NB4 (cell line): ENCODE results near the gene LRRC49.

ENCODE experiments used
- DNase-seq: peaks from one replicate; pipeline ENCODE4 v3.0.0; 2010; ENCODE audit warnings: low read depth
- H3K4me3 ChIP-seq: one replicate; pipeline ENCODE4 v1.5.1; 2011; ENCODE audit warnings: mild to moderate bottlenecking, low read depth, low read length, moderate library complexity
- MYC ChIP-seq: IDR thresholded peaks from 2 replicates; pipeline ENCODE4 v1.6.1; 2011; ENCODE audit warnings: low read depth, low read length
- POLR2A ChIP-seq: IDR thresholded peaks from 2 replicates; pipeline ENCODE4 v1.6.1; 2011; ENCODE audit warnings: mild to moderate bottlenecking; ENCODE audit not compliant: insufficient read length; ENCODE audit errors: extremely low read depth
- TF ChIP-seq, protein P1 (sequence below): IDR thresholded peaks from 2 replicates; pipeline ENCODE4 v1.6.1; 2011; ENCODE audit warnings: low read depth, low read length
- TF ChIP-seq, protein P2 (sequence below): IDR thresholded peaks from one replicate; pipeline ENCODE4 v1.5.1; 2012; ENCODE audit warnings: low read depth, low read length

LRRC49 gene, protein sequence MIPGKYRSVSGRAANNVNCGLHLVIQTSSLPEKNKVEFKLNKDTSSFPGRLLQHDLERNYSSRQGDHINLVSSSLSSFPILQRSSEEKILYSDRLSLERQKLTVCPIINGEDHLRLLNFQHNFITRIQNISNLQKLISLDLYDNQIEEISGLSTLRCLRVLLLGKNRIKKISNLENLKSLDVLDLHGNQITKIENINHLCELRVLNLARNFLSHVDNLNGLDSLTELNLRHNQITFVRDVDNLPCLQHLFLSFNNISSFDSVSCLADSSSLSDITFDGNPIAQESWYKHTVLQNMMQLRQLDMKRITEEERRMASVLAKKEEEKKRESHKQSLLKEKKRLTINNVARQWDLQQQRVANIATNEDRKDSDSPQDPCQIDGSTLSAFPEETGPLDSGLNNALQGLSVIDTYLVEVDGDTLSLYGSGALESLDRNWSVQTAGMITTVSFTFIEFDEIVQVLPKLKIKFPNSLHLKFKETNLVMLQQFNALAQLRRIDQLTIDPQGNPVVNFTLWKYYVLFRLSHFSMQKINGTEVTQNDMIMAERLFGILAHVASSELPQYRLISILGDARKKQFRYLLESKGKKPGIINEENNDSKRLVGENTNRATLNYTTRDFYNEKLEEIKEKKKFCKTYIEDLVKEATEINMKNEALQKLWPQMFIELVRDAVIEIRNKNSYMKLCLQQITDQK

DNA sequence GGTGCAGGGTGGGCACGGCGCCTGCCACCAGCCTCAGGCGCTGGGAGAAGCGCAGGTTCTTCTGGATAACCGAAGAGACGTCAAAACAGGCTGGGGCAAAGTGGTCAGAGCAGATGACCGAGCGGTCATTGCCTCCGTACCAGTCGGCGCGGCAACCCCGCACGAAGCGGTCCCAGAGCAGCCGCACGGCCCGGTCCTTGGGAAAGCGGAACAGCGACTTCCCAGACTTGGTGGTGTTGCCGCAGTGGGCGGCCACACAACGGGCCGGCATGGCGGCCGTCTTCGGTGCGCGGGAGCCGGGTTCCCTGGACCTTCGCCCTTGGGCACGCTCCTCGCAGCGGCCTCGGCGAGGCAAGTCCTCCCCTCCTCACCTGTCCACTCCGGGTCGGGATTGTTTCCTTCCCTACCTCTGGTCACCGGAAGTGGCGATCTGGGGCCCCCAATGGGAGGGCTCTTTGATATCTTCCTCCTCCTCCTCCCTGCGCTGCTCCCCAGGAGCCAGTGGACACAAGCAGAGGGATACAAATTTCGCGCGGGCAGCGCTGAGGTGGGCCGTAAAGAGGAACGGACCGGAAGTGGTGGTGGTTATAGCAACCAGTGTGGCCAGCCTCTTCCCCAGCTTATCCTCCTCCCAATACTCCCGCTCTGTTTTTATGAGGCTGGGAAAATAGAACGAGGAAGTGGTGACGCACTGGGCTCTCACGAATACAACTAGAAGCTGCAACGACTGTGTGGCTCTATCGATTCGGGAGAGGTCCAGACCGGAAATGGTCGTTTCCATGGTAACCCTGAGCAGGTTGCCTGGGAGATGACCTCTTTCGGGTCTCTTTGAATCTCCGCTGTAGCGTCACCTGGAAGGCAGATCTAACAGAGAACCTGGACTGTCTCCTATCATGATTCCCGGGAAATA, at the start of gene LRRC49, which contains the start of gene THAP10:
Gene LRRC49, plus strand, starts transcription at position 825 of the 910 bp plus-strand sequence. Its CDS starts 69 bp downstream, at position 894.
Gene THAP10, minus strand, starts transcription at position 432 of the 910 bp plus-strand sequence. Its CDS starts 161 bp downstream, at position 271.
- TF ChIP-seq, protein P1, sequence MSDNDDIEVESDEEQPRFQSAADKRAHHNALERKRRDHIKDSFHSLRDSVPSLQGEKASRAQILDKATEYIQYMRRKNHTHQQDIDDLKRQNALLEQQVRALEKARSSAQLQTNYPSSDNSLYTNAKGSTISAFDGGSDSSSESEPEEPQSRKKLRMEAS, result no peak
- TF ChIP-seq POLR2A (no peak), MYC (no peak)
- TF ChIP-seq, protein P2, sequence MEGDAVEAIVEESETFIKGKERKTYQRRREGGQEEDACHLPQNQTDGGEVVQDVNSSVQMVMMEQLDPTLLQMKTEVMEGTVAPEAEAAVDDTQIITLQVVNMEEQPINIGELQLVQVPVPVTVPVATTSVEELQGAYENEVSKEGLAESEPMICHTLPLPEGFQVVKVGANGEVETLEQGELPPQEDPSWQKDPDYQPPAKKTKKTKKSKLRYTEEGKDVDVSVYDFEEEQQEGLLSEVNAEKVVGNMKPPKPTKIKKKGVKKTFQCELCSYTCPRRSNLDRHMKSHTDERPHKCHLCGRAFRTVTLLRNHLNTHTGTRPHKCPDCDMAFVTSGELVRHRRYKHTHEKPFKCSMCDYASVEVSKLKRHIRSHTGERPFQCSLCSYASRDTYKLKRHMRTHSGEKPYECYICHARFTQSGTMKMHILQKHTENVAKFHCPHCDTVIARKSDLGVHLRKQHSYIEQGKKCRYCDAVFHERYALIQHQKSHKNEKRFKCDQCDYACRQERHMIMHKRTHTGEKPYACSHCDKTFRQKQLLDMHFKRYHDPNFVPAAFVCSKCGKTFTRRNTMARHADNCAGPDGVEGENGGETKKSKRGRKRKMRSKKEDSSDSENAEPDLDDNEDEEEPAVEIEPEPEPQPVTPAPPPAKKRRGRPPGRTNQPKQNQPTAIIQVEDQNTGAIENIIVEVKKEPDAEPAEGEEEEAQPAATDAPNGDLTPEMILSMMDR, result no peak
- peak within 1 kb of the TSS; percentile 84 for H3K4me3 ChIP-seq
- DNase-seq, result peak; percentile 90

DNA sequence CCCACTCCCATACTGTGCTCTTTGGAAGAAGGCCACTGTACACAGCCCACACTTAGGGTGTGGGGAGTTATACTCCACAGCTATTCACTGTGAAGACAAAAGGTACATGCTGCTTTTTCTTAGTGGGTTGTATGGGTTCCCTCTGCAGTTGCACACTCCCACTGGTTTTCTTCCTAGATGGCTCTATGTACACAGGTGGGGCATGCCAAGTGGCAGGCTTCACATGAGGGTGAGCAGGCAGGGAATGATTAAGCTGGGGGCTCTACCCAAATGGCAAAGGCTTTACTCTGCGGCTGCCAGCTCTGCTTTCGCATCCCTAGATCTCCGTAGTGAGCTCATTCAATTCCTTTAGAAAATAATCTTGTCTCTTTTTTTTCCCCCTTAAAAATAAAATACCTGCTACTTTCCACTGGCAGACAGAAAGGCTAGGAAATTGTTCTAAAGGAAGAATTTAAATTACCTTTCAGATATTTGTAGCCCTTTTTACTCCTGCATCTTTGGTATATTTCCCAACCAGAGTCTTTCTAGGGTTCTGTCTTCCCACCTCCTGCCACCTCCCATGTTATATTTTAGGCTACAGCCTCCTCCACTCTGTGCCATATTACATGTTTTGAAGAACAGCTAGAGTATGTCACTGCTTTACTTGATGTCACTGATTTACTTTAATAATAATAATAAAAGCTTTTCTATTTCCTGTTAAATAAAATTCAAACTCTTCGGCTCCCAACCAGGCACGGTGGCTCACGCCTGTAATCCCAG, 46.8 kb upstream of the LRRC49 start:
- no peak for DNase-seq
- no peak overlapping the region for H3K4me3 ChIP-seq
- TF ChIP-seq, protein P1, result no peak
- TF ChIP-seq POLR2A (no peak), MYC (no peak)
- TF ChIP-seq, protein P2, result no peak

DNA sequence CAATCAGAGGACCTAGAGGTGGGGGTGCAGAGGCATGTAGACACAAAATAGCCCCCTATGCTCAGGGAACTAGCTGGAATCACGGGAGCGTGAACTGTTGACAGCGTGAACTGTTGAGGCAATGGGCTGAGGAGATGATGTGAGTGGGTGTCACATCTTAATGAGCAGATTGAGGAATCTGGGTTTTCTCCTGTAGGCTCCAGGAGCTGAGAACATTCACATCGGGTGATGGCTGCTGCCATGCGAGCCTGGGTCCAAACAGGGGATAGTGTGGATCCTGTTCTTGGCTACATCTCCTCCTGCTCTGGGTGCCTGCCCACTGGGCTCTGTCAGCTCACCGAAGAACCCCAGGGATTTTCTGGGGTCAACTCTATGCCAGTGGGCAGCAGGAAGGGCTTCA, 40.7 kb upstream of the LRRC49 start:
- no peak for DNase-seq
- TF ChIP-seq POLR2A, result no peak
- TF ChIP-seq, protein P2, result no peak
- no peak overlapping the region for H3K4me3 ChIP-seq

DNA sequence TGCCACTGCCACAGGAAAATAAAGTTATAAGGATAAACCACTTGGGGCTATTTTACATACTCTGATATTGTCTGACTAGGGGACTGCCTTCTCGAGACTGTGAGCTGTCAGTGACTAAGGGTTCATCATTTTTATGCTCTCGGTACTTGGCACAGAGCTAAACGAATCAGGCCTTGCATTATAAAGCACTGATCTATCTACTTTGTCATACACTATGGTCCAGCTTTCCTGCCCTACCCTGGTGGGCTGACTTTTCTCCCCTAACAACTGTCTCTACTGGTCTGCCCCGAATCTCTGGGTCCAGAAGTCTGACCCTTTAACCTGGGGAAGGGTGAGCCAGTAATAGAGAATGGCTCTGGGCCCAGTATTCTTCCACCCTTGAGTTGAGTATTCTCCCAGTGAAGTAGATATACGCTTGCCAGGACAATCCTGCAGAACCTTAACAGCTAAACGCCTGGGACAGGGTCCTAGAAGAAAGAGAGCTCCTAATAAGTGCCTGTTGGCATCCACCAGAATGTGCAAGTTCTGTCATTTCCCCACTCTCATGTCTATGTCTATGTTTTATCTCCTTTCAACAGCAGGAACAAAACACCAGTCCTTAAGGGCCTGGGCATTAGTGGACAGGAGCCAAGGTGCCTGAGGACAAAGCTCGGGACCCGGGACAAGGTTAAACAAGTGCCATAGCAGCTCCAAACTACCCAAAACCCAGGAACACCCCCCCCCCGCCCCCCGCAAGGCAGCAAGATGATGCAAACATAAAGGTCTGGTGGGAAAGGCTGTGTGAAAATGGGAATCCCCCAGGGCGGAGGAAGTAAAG, 39.9 kb upstream of the LRRC49 start:
- TF ChIP-seq, protein P1, result no peak
- TF ChIP-seq MYC, result no peak
- TF ChIP-seq, protein P2, result no peak
- TF ChIP-seq POLR2A, result no peak
- DNase-seq, result no peak
- no peak overlapping the region for H3K4me3 ChIP-seq
